SU-DHL-6 (cell line): ENCODE measurements around the gene ALKBH5.

Experiments
- CTCF ChIP-seq: fragments of 200-600 bp; sonication (generic); IDR thresholded peaks from one replicate; pipeline ENCODE4 v1.5.1; 2017; ENCODE audit warnings: antibody characterized with exemption, mild to moderate bottlenecking, low read length, moderate library complexity; ENCODE audit not compliant: insufficient read depth, poor library complexity, severe bottlenecking
- EZH2phosphoT487 ChIP-seq: fragments of 200-600 bp; sonication (generic), shearing (Covaris generic); conservative IDR thresholded peaks from 2 replicates; pipeline ENCODE4 v1.6.1; 2018; ENCODE audit warnings: mild to moderate bottlenecking, antibody characterized with exemption, low read length, moderate library complexity, mixed read lengths

GRCh38 chr17:18241229-18241871, 57.7 kb downstream of the ALKBH5 start:
- no peak for TF ChIP-seq CTCF
- TF ChIP-seq EZH2phosphoT487: no peak
